Measurements from ENCODE around the gene KLRK1.
"Not testable (repeated sequence)": the region's sequence is repeated elsewhere in the genome, so short reads cannot be mapped to it uniquely, and the experiment has no call there.

KLRK1 gene

GRCh38 chr12:10339053-10339840 is 50.6 kb downstream of the KLRK1 start:
- no peak for TF ChIP-seq CTCF (IDR thresholded peaks at IDR 0.05; ENCODE audit: extremely low read depth, insufficient read depth, missing control alignments)
- in situ Hi-C loops (cut with MboI; ENCODE audit: low pct_unique_long_range_greater_than_20kb, low sequenced_read_pairs, unreplicated experiment) = no loop called here
- DNase-seq (ENCODE audit: low spot score) = no peak

- DNase-seq (ENCODE audit: low spot score); in situ Hi-C loops (cut with MboI; ENCODE audit: low pct_unique_long_range_greater_than_20kb, low sequenced_read_pairs, unreplicated experiment): not testable (repeated sequence)
Observed at GRCh38 chr12:10338470-10338869, 51.4 kb downstream of the KLRK1 start.

GRCh38 chr12:10336196-10336595 is 53.6 kb downstream of the KLRK1 start:
- DNase-seq (ENCODE audit: low spot score); in situ Hi-C loops (cut with MboI; ENCODE audit: low pct_unique_long_range_greater_than_20kb, low sequenced_read_pairs, unreplicated experiment): not testable (repeated sequence)

GRCh38 chr12:10331642-10332239 is 58.1 kb downstream of the KLRK1 start:
- in situ Hi-C loops (cut with MboI; ENCODE audit: low pct_unique_long_range_greater_than_20kb, low sequenced_read_pairs, unreplicated experiment) = no loop called here
- peak; percentile 37 for DNase-seq (ENCODE audit: low spot score)
- peak; percentile 69 for TF ChIP-seq CTCF (IDR thresholded peaks at IDR 0.05; ENCODE audit: extremely low read depth, insufficient read depth, missing control alignments)

- in situ Hi-C loops (cut with MboI; ENCODE audit: low pct_unique_long_range_greater_than_20kb, low sequenced_read_pairs, unreplicated experiment) = loop anchor here (10.0 kb wide), 1 partner anchor 236 kb away; no protein-coding TSS in a partner anchor
- DNase-seq (ENCODE audit: low spot score) = not testable (repeated sequence)
Observed at GRCh38 chr12:10328691-10329090, 61.1 kb downstream of the KLRK1 start.

All from GM13977 (cell line).